Left colon (tissue), 2 donors: ENCODE results near the gene WAC. TPM values are rescaled to one million over a fixed set of nuclear protein-coding genes. Genes with fewer than 3 reads are reported as not detected.
"Not testable (repeated sequence)": the region's sequence is repeated elsewhere in the genome, so short reads cannot be mapped to it uniquely, and the experiment has no call there.

Experiments used
- ATAC-seq: fragments of 200-7000 bp; cut with Tn5 transposase; one replicate; pipeline ENCODE4 v1.9.1; 2020; ENCODE audit warnings: mild to moderate bottlenecking, moderate library complexity
- DNase-seq, 2 donors: peaks; one replicate each; pipeline ENCODE4 v3.0.0-alpha.2; 2020
- intact Hi-C, 2 donors: fragments of 100-400 bp; cut with DNase I in 1 of 2; cut with micrococcal nuclease in 1 of 2; formaldehyde crosslinking; loops; one replicate each; pipeline versions ENCODE4 v1.11.2 to v1.14.0; 2022; cut with DNase I, micrococcal nuclease
- total RNA-seq, 2 donors: library from RNA; stranded (reverse); fragmentation: NEBNext Ultra II Directional; extraction: Animal tissue kit (Norgen Biotek cat#: 25700); gene quantifications; one replicate each; pipeline ENCODE4 v1.2.1, GENCODE V29; 2021
- donor health status: DM: no; HTN: no; CAD: no.
- donor health status: DM: yes; HTN: yes; CAD: no.

WAC gene
- total RNA-seq, 2 donors from 2014 or later: 96.9 to 112 TPM

GRCh38 chr10:28592953-28593352 lies 60.0 kb downstream of the WAC start:
- ATAC-seq (no peak), DNase-seq (no peak)
- intact Hi-C loops: no loop called here

- DNase-seq: no peak
- ATAC-seq: peak; percentile 21
- intact Hi-C loops: no loop called here
Observed at GRCh38 chr10:28593811-28594210, 60.9 kb downstream of the WAC start.

GRCh38 chr10:28594406-28594805 lies 61.5 kb downstream of the WAC start:
- no peak for ATAC-seq
- intact Hi-C loops: no loop called here
- DNase-seq: no peak

- intact Hi-C loops: no loop called here
- no peak for ATAC-seq
Observed at GRCh38 chr10:28595613-28596012, 62.7 kb downstream of the WAC start.

GRCh38 chr10:28600056-28600455 lies 67.1 kb downstream of the WAC start:
- ATAC-seq (no peak), DNase-seq (no peak)
- intact Hi-C loops: no loop called here

More at GRCh38 chr10:28595613-28596012, 62.7 kb downstream of the WAC start:
- no peak for DNase-seq

- no peak for DNase-seq
- ATAC-seq: no peak
- intact Hi-C loops: no loop called here
Observed at GRCh38 chr10:28601012-28601411, 68.1 kb downstream of the WAC start.

- ATAC-seq (no peak), DNase-seq (no peak)
- intact Hi-C loops: no loop called here
Observed at GRCh38 chr10:28604567-28605536, 71.9 kb downstream of the WAC start.

- DNase-seq (no peak), ATAC-seq (no peak)
- intact Hi-C loops: no loop called here
Observed at GRCh38 chr10:28606568-28606967, 73.7 kb downstream of the WAC start.

- ATAC-seq, intact Hi-C loops, DNase-seq: not testable (repeated sequence)
Observed at GRCh38 chr10:28609636-28610035, 76.7 kb downstream of the WAC start.

GRCh38 chr10:28612877-28613276 lies 80.0 kb downstream of the WAC start:
- ATAC-seq: no peak
- intact Hi-C loops: no loop called here
- DNase-seq: no peak

- no peak for DNase-seq
- no peak for ATAC-seq
- intact Hi-C loops: no loop called here
Observed at GRCh38 chr10:28616514-28616913, 83.6 kb downstream of the WAC start.

GRCh38 chr10:28619455-28619854 lies 86.5 kb downstream of the WAC start:
- intact Hi-C loops: no loop called here
- ATAC-seq: no peak

GRCh38 chr10:28620251-28620650 lies 87.3 kb downstream of the WAC start:
- ATAC-seq: no peak

More at GRCh38 chr10:28619455-28619854, 86.5 kb downstream of the WAC start:
- DNase-seq: no peak

GRCh38 chr10:28623483-28623882 lies 90.6 kb downstream of the WAC start:
- intact Hi-C loops: loop anchor here in 1 of 2 donors (10.0 kb wide), 1 partner anchor 189 kb away; no protein-coding TSS in a partner anchor
- ATAC-seq (no peak), DNase-seq (no peak)

More at GRCh38 chr10:28620251-28620650, 87.3 kb downstream of the WAC start:
- DNase-seq: no peak
- intact Hi-C loops: loop anchor here in 1 of 2 donors (10.0 kb wide), 1 partner anchor 185 kb away; no protein-coding TSS in a partner anchor

- ATAC-seq: no peak
- intact Hi-C loops: loop anchor here in 1 of 2 donors (10.0 kb wide), 1 partner anchor 190 kb away; no protein-coding TSS in a partner anchor
- no peak for DNase-seq
Observed at GRCh38 chr10:28624351-28624750, 91.4 kb downstream of the WAC start.

- intact Hi-C loops: loop anchor here in 1 of 2 donors (10.0 kb wide), 1 partner anchor 192 kb away; no protein-coding TSS in a partner anchor
- DNase-seq (no peak), ATAC-seq (no peak)
Observed at GRCh38 chr10:28627102-28627501, 94.2 kb downstream of the WAC start.

GRCh38 chr10:28628184-28628893 lies 95.4 kb downstream of the WAC start:
- ATAC-seq: peak; percentile 87
- peak; percentile 51 to 86 for DNase-seq
- intact Hi-C loops: loop anchor here in 1 of 2 donors (10.0 kb wide), 1 partner anchor 194 kb away; no protein-coding TSS in a partner anchor

GRCh38 chr10:28631896-28632583 lies 99.1 kb downstream of the WAC start:
- intact Hi-C loops: no loop called here
- no peak for DNase-seq
- no peak for ATAC-seq

- DNase-seq (no peak), ATAC-seq (no peak)
- intact Hi-C loops: no loop called here
Observed at GRCh38 chr10:28632584-28632945, 99.6 kb downstream of the WAC start.
